HepG2 (cell line): ENCODE results near the gene SLC9A5. TPM values are rescaled to one million over a fixed set of nuclear protein-coding genes. Genes with fewer than 3 reads are reported as not detected.

ENCODE experiments used
- ARID2 ChIP-seq: sonication (generic); formaldehyde crosslinking; IDR thresholded peaks from 2 replicates; pipeline ENCODE4 v1.8.1; 2022; ENCODE audit warnings: mild to moderate bottlenecking, missing genetic modification reagents, borderline replicate concordance
- ARNTL ChIP-seq: sonication (generic); formaldehyde crosslinking; IDR thresholded peaks from 2 replicates; pipeline ENCODE4 v1.4.0; 2020; ENCODE audit warnings: mild to moderate bottlenecking, missing genetic modification reagents
- CCDC6 ChIP-seq: sonication (generic); formaldehyde crosslinking; IDR thresholded peaks from 2 replicates; pipeline ENCODE4 v1.8.1; 2022; ENCODE audit warnings: mild to moderate bottlenecking, missing genetic modification reagents, moderate library complexity
- ELF4 ChIP-seq: sonication (generic); formaldehyde crosslinking; IDR thresholded peaks from 2 replicates; pipeline ENCODE4 v1.5.0; 2020; ENCODE audit warnings: missing genetic modification reagents, mild to moderate bottlenecking, moderate library complexity, borderline replicate concordance
- GLI4 ChIP-seq: sonication (generic); formaldehyde crosslinking; IDR thresholded peaks from 2 replicates; pipeline ENCODE4 v1.5.1; 2020; ENCODE audit warnings: missing genetic modification reagents, mild to moderate bottlenecking, moderate library complexity, borderline replicate concordance
- GPN1 ChIP-seq: sonication (generic); formaldehyde crosslinking; IDR thresholded peaks from 2 replicates; pipeline ENCODE4 v1.5.1; 2020; ENCODE audit warnings: missing genetic modification reagents, borderline replicate concordance
- KAT7 ChIP-seq: IDR thresholded peaks from 2 replicates; pipeline ENCODE4 v1.6.1; 2018; ENCODE audit warnings: borderline replicate concordance, missing compliant biosample characterization
- MXD1 ChIP-seq: sonication (generic); formaldehyde crosslinking; IDR thresholded peaks from 2 replicates; pipeline ENCODE4 v1.4.0; 2020; ENCODE audit warnings: mild to moderate bottlenecking, missing genetic modification reagents
- POGK ChIP-seq: sonication (generic); formaldehyde crosslinking; conservative IDR thresholded peaks from 2 replicates; pipeline ENCODE4 v1.8.0; 2022; ENCODE audit warnings: mild to moderate bottlenecking, moderate library complexity, missing genetic modification reagents
- REPIN1 ChIP-seq: sonication (generic); formaldehyde crosslinking; IDR thresholded peaks from 2 replicates; pipeline ENCODE4 v1.8.0; 2022; ENCODE audit warnings: missing genetic modification reagents, low read depth, mild to moderate bottlenecking, borderline replicate concordance
- RFX3 ChIP-seq: IDR thresholded peaks from 2 replicates; pipeline ENCODE4 v1.6.1; 2016; ENCODE audit warnings: missing biosample characterization, missing genetic modification reagents
- THYN1 ChIP-seq: sonication (generic); formaldehyde crosslinking; IDR thresholded peaks from 2 replicates; pipeline ENCODE4 v1.8.1; 2023; ENCODE audit warnings: low read depth, mild to moderate bottlenecking, moderate library complexity, missing genetic modification reagents, borderline replicate concordance
- ZBTB40 ChIP-seq, 2 experiments: fragments of 450-650 bp in 1 of 2; sonication (generic) in 1 of 2; formaldehyde crosslinking in 1 of 2; IDR thresholded peaks; 2 replicates each; pipeline versions ENCODE4 v1.6.1 to v1.8.0; 2016 to 2022; ENCODE audit warnings: antibody characterized with exemption in 1 of 2, mild to moderate bottlenecking in 1 of 2, missing genetic modification reagents in 1 of 2
- ZKSCAN8 ChIP-seq: IDR thresholded peaks from 2 replicates; pipeline ENCODE4 v1.6.1; 2016; ENCODE audit warnings: borderline replicate concordance, missing genetic modification reagents, missing compliant biosample characterization
- ZNF235 ChIP-seq: sonication (generic); formaldehyde crosslinking; IDR thresholded peaks from 2 replicates; pipeline ENCODE4 v1.8.1; 2023; ENCODE audit warnings: mild to moderate bottlenecking, missing genetic modification reagents, borderline replicate concordance
- ZNF530 ChIP-seq: sonication (generic); formaldehyde crosslinking; IDR thresholded peaks from 2 replicates; pipeline ENCODE4 v1.5.0; 2020; ENCODE audit warnings: low read depth, mild to moderate bottlenecking, missing genetic modification reagents
- ZNF670 ChIP-seq: sonication (generic); formaldehyde crosslinking; IDR thresholded peaks from 2 replicates; pipeline ENCODE4 v1.8.0; 2022; ENCODE audit warnings: mild to moderate bottlenecking, missing genetic modification reagents, borderline replicate concordance
- polyA plus RNA-seq, 8 experiments: library from polyadenylated mRNA; depleted of rRNA in 3 of 8; stranded (reverse) in 7 of 8; unstranded in 1 of 8; fragments of >200 nt; fragmentation: Illumina TruSeq in 4 of 8; extraction: Trizol in 4 of 8; gene quantifications; 2 replicates each; pipeline versions ENCODE4 v1.2.1 to v1.2.3, GENCODE V29; 2011 to 2016; ENCODE audit warnings: low read depth in 4 of 8, missing spikeins in 1 of 8, mixed read lengths in 1 of 8; ENCODE audit not compliant: insufficient read depth in 1 of 8
- total RNA-seq, 5 experiments: library from RNA; depleted of rRNA; stranded (reverse); fragments of >200 nt; fragmentation: Illumina TruSeq; extraction: Trizol; gene quantifications; 2 replicates each; pipeline ENCODE4 v1.2.3, GENCODE V29; 2016; ENCODE audit warnings: low read depth in 1 of 5

SLC9A5 gene
- total and polyA plus RNA-seq, 2 of the 13 experiments (the other 11 are each of a cell fraction or from before 2014, with no cell fraction given): 0.58 to 1.4 TPM

- TF ChIP-seq ARNTL (CRISPR knock-in tag) (0 out of 2 replicates have a peak, but pooled peaks have one; percentile 43), ZNF235 (no peak), MXD1 (CRISPR knock-in tag) (0 out of 2 replicates have a peak, but pooled peaks have one; percentile 35), CCDC6 (CRISPR knock-in tag) (no peak), ZBTB40 (IDR thresholded peaks at IDR 0.05) (no peak), ZBTB40 (CRISPR knock-in tag; IDR thresholded peaks at IDR 0.05) (0 out of 2 replicates have a peak, but pooled peaks have one; percentile 17), GPN1 (no peak), KAT7 (CRISPR knock-in tag) (no peak), GLI4 (no peak), ZNF670 (CRISPR knock-in tag) (0 out of 2 replicates have a peak, but pooled peaks have one; percentile 40), THYN1 (CRISPR knock-in tag) (no peak), REPIN1 (CRISPR knock-in tag) (no peak), RFX3 (CRISPR knock-in tag) (no peak), ZNF530 (no peak), ELF4 (no peak), ARID2 (CRISPR knock-in tag) (0 out of 2 replicates have a peak, but pooled peaks have one; percentile 37), ZKSCAN8 (CRISPR knock-in tag) (no peak), POGK (CRISPR knock-in tag) (peak; percentile 42; the same call in 1 of the 2 replicates)
Observed at GRCh38 chr16:67248401-67249177, at the start of gene SLC9A5 (continued).
